Measurements from ENCODE around the gene ARHGAP18. TPM values are rescaled to one million over a fixed set of nuclear protein-coding genes. Genes with fewer than 3 reads are reported as not detected.

ARHGAP18 gene
- total RNA-seq, 1 donor from 2014 or later: 5.7 TPM

DNA sequence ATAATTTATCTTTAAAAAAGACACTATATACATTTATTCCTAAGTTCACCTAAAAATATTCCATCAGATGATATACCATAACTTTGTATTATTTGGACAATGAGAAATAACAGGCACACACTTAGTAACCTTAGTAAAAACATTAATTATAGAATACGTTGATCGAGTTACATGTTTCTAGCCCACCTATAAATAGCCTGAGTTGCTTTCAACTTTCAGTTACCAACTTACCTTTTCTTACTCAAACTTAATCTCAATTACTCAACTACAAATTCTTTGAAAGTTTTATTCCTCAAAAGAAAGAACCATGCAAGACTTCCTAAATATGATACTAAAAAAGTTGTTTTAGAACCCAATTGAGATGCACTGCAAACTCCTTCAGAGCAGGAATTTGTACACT lies 12.2 kb downstream of the ARHGAP18 start:
- no peak for ATAC-seq

DNA sequence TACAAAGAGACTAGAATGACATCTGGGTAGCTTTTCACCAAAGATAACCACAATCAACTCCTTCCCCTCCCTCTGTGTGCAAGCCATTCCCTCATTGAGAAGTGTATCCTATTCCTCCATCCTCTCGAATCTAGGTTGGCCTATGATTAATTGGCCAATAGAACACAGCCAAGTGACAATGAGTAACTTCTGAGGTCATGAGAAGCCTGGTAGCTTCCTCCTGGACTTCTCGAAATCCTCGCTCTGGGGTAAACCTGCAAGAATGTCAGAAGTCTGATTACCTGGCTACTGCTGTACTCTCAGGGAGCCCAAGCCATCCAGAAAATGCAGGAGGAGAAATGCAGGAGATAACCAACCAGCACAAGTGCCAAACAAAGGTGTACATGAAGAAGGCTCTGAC lies 13.1 kb downstream of the ARHGAP18 start:
- ATAC-seq: no peak
- DNase-seq: no peak
- intact Hi-C loops (cut with micrococcal nuclease): no loop called here

More for the DNA sequence above, 12.2 kb downstream of the ARHGAP18 start:
- DNase-seq: no peak
- intact Hi-C loops (cut with micrococcal nuclease): no loop called here

DNA sequence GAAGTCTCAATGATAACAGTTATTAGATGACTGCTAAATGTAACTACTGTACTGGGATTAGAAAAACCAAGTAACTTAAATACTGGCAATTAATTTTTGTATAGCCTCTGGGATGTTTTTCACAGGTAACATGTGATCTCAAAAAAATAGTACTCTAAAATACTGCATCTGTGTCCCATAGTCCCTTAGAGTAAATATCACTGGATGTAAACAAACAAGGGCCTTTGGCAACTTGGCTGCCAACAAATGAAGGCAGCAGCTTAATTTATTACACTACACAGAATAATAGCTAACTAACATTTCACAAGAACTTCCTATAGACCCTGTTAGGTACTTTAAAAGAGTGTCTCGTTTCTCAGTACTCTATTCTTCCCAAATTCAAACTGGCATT lies 14.0 kb downstream of the ARHGAP18 start:
- intact Hi-C loops (cut with micrococcal nuclease): no loop called here
- ATAC-seq: no peak

DNA sequence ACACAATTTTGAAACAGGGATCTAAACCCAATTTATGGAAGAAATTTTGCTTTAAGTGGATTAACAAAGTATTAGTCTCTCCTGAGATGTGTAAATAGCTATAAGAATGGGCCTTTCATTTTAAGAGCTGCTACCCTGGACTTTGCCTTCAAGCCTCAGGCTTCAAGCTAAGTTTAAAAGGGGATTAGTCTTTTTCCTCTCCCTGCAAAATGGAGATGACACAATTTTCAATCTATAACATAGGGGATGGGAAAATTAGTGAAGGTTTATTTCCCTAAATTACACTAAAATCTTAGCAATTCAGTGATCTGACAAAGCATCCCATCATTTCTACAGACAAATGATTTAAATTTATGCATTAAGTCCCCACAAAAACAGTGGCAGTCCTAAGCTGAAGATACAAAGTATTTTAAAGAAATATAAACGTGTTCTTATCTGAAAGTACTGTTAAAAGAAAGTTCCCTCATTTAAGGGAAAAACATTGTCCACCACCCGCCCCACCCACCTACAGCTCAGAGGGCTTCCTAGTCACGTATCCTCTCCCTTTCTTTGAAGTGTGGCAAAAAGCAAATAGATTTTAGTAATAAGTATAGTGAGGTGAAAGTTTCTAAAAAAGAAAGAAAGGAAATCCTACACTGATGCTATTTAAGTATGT lies 14.5 kb downstream of the ARHGAP18 start:
- intact Hi-C loops (cut with micrococcal nuclease): no loop called here
- ATAC-seq (no peak), DNase-seq (no peak)

More for the DNA sequence above, 14.0 kb downstream of the ARHGAP18 start:
- DNase-seq: no peak

DNA sequence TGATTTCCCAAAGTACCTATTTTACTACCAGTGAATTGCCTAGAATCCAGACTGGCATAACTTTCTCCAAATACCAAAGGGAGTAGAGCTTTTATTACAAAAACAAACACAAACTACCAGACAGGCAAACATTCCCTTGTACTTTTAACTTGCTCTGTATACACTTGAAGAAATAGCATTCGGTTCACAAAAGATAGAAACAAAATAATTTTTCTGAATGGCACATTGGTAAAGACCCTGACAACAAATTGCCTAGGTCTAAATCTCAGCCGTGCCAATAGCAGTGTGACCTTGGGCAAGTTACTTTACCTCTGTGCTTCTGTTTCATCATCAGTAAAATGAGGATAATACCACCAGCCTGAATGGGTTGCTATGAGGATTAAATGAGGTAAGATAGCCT lies 15.9 kb downstream of the ARHGAP18 start:
- intact Hi-C loops (cut with micrococcal nuclease): no loop called here
- ATAC-seq (no peak), DNase-seq (no peak)

DNA sequence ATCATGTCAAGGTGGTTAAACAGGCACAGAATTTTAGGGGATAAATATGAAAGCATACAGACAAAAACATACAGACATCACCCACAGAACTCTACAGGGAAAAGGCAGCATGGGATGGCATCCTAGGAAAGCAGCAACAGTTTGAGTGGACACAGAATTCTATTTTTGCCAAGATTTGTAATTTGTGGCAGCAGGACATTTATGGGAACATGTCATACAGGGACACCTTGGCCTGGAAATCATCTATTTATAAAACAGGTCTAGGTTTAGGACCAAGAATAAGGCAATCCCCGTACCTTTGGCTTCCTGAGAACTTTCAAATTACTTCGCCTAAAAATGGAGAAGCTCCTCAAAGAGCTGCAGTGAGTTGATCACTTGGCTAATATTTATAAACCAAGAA lies 17.5 kb downstream of the ARHGAP18 start:
- ATAC-seq: no peak
- intact Hi-C loops (cut with micrococcal nuclease): no loop called here
- DNase-seq: no peak

DNA sequence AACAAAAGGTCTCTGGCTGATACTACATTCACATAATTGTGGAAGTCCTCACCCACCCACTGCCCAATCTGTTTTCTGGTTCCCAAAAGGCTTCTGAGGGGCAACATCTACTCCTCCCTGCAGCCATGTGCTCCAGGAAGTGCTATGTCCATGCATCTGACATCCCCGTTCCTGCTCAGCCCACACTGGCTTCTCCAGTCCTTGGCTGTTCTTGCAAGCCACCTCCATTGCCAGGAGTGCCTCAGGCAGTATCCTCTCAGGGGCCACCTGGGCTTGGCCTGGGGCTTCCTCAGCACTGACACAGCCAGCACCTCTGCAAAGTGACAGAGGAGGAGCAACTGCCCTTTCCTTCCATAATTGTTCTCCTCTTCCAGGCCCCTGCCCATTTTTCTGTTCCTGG lies 18.3 kb downstream of the ARHGAP18 start:
- no peak for ATAC-seq
- intact Hi-C loops (cut with micrococcal nuclease): no loop called here
- DNase-seq: no peak

DNA sequence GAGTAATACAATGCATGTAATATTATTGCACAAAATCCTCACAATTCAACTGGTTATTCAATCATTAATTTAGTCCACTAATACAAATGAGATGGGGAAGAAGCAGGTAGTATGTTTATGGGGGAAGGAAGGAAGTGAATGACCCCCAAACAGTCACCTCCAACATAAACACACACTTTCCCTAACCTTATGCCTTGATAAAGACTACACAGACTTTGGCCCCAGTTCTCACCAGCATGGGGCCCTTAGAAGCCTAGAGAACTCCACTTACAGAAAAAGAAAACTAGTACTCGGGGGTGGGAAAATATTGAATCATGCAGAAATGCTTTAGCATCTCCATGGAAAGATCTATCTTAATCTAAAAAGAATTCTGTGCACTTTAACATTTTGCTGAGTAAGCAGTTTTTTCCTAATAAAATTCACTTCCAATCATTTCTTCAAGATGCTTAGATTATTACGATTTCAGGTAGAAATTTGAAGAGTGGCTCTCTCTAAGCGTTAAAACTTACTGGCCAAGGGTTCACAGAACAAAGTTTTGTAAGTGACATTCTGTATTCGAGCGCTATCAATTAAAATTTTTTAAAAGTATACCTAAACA lies 18.8 kb downstream of the ARHGAP18 start:
- ATAC-seq (no peak), DNase-seq (no peak)
- intact Hi-C loops (cut with micrococcal nuclease): no loop called here

DNA sequence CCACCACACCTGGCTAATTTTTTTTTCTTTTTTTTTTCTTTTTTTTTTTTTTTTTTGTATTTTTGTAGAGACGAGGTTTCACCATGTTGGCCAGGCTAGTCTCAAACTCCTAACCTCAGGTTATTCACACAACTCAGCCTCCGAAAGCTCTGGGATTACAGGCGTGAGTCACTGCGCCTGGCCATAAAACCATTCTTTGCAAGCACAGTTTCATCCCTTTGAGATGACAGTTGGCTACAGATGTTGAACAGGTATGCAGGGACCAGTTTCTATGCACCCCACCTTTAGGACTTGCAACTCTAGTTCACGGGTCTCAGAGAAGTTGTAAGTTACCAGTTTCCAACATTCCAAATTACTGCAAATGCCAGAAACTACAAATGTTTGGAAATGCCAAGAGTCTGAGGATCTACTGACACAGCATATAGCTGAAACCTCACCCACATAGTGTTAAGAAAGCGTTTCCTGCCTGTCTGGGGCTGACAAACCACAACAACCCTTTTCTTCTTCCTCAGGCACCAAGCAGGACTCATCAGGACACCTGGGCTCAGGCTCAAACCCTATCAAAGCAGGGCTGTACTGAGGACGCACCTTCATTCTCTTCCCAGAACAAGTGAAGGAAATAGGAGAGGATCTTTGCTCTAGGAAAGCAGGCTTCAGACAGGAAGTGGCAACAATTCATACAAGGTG lies 22.9 kb downstream of the ARHGAP18 start:
- intact Hi-C loops (cut with micrococcal nuclease): no loop called here
- DNase-seq: no peak
- peak; percentile 57 for ATAC-seq

DNA sequence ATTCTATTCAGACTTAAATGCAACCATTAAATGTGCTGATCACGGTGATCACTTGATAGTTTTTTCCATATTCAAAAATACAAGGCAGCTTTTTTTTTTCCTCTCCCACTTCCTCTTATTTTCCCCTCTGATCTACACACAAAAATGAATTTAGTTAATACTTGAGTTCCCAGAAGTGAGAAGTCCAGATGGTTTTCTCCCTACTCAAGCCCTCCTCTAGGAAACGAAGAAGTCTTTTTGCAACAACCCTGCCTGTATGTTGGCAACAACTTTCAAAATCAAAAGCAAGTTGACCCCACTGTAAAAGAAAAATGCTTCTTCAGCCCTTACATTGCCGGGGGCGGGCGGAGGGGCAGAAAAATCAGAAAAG lies 24.3 kb downstream of the ARHGAP18 start:
- DNase-seq (no peak), ATAC-seq (no peak)
- intact Hi-C loops (cut with micrococcal nuclease): no loop called here

DNA sequence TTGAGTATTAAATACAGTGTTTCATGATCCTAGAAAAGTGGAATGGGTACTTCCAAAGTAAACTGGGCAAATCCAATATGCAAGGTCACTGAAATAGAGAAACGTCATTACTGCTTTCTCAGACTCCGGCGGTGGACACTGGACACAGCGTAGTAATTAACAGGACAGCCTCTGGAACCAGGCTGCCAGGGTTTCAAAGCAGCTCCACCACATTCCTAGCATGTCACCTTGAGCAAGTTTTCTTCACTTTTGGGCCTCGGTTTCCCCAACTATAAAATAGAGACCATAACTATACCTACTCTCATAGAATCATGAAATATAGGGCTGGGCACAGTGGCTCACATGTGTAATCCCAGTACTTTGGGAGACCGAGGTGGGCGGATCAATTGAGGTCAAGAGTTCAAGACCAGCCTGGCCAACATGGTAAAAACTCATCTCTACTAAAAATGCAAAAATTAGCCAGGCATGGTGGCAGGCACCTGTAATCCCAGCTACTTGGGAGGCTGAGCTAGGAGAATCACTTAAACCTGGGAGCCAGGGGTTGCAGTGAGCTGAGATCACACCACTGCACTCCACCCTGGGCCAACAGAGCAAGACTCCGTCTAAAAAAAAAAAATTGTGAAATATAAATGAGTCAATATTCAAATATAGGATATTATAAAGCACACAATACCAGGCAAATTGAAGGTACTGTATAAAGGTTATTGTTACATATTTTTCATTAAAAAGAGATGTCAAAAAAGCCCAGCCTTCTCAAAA lies 24.9 kb downstream of the ARHGAP18 start:
- no peak for ATAC-seq
- intact Hi-C loops (cut with micrococcal nuclease): no loop called here
- DNase-seq: no peak

DNA sequence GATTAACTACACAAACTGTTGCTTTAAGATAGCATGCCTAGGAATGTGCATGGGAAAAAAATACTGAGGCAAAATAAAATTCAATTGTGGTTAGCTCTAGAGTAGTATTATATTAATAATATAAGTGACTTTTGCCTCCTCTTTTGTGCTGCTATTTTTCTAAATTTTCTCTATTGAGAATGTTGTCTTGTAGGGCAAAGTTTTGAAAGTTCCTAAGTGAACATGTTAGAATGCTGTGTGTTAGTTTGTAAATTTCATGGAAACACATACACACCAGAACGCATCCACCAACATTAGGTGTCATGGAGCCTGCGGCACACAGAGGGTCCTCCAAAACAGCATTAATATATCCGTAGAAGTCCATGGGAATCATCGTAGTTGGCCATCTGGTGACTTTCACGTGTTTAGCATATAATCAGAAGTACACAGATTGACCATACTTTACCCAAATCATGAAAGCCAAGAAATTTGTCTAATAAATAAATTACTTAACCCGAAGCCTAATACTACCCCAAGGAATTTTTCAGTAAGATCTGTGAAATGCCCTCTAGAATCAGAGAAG lies 25.6 kb downstream of the ARHGAP18 start:
- DNase-seq: no peak
- intact Hi-C loops (cut with micrococcal nuclease): no loop called here
- ATAC-seq: no peak

DNA sequence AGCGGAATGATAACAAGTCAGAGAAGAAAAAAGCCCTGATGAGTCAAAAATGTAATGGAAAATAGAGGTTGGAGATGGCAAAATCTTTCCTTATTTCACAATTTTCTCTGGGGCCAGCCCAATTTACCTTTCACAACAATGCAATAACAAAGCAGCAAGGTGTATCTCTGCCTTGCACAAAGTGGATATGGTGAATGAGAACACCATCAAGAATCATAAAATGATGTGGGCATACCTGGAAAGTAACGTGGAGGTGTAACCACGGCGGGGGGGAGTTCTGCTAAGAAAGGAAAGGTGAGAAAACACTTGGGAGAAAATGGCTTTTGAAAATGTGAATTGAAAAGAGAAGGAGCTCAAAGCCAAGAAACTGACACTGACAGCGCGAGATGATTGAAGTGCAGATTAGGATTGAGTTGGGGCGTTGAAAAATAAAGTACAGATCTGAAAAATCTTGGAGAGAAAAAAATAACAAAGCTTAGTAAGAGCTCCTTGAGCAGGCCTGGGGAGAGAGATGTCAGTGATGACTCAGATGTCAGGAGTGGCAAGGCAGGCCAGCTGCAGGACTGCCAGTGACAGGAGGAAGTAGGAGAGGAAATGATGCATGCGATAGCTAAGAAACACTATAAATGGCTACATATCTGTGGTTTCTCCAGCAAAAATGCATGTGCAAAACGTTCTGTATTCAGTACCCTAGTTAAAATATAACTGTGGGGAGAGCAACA lies 26.2 kb downstream of the ARHGAP18 start:
- intact Hi-C loops (cut with micrococcal nuclease): no loop called here
- ATAC-seq (peak; percentile 93), DNase-seq (peak; percentile 75)

DNA sequence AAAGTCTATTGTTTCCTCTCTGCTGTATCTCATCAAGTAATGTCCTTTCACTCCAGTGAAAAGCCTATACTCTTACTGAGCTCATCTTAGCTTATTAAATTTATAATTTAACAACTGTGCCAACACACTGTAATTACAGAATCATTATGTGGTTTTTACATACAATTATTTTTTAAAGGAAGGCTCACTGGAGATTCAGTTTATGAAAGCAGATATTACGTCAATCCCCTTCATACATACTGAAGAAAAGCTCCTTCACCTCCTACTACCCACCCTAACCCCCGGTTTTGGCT lies 28.1 kb downstream of the ARHGAP18 start:
- DNase-seq (no peak), ATAC-seq (no peak)
- intact Hi-C loops (cut with micrococcal nuclease): no loop called here

DNA sequence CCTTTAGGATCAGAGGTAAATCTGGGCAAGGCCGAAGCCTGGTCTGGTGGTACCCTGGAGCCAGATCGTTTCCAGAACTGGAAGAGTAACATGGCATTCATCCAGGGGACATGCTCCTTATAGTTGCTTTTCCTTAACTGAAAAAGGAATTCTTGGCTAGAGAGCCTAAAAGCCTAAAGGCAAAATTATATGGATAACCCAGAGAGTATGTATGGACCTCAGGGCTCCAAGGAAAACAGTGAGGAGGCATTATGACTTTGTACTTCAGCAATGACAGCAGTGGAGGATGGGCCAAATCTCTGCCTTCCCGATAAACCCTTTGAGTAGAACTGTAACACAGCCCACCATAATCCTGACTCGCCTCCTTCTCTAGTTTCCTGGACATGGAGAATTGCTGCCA lies 29.3 kb downstream of the ARHGAP18 start:
- intact Hi-C loops (cut with micrococcal nuclease): no loop called here
- no peak for DNase-seq

DNA sequence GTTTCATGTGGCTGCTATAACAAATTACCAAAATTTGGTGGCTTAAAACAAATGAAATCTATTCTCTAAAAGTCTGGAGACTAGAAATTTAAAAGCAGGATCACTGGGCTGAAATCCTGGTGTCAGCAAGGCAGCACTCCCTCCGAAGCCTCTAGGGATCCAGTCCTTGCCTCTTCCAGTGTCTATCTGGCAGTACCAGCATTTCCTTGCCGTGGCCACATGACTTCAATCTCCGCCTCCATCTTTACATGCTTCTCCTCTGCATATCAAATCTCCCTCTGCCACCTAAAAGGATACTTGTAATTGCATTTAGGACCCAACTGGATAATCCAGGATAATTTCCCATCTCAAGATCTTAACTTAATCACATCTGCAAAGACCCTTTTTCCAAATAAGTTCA lies 30.2 kb downstream of the ARHGAP18 start:
- intact Hi-C loops (cut with micrococcal nuclease): no loop called here
- peak; percentile 28 for ATAC-seq
- no peak for DNase-seq

More for the DNA sequence above, 29.3 kb downstream of the ARHGAP18 start:
- ATAC-seq: no peak

DNA sequence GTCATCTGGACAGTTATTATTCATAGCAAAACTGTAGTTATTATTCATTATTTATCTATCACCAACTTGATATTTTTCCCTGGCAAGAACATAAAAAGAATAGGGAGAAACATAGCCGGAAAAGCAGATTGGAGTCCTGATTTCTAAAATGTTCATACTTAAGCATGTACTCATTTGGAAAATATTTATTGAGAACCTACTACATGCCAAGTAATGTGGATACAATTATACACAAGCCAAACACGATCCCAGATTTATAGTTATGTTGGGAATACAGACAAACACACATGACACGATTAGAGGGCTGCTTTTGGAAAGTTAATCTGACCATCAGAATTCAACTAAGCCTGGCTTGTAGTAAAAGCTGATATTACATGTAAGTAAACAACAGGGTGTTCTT lies 30.7 kb downstream of the ARHGAP18 start:
- intact Hi-C loops (cut with micrococcal nuclease): no loop called here
- ATAC-seq (no peak), DNase-seq (no peak)

DNA sequence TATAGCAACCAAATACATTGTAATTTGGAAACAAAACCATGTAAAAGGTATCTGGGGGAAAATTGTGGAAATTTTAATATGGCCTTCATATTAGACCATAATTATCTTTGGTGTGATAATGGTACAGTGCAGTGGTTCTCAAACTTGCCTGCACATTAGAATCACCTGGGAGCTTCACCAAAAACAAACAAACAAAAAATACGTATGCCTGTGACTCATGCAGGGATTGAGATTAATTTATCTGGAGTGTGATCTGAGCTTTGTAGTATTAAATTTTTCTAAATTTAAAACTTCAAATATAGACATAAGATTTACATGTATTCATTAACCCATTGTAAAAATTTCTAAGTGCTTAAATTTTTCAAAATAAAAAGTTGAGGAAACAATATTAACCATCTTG lies 31.5 kb downstream of the ARHGAP18 start:
- ATAC-seq (no peak), DNase-seq (no peak)
- intact Hi-C loops (cut with micrococcal nuclease): no loop called here

DNA sequence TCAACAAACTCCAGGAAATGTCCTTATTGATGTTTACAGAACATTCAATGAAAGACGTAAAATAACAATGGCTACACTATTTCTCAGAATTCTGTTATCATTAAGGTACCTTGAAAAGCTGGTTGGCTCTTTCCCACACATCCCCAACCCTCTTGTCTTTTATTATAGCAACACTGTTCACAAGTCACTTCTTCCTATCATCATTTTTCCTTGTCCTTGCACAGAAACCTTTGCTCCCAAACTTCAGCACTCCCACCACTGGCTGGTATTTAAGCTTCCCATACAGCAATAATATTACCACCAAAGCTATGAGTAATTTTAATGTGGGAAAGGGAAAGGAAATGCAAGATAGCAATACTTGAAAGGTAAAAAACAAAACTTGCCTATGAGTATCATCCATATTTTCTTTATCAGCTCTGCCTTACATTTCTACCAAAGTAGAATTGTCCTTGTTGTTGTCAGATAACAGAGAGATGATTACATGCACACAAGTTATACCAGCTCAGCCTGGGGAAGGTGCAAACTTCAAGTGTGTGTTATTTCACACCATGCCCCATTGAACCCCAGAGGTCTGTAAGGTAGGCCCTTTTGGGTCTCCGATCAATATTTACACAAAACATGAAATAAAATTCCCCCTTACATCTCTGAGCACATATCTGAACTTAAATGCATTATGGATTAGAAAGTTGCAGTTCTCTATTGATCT lies 32.2 kb downstream of the ARHGAP18 start:
- ATAC-seq (no peak), DNase-seq (no peak)
- intact Hi-C loops (cut with micrococcal nuclease): no loop called here
